ENCODE results near the gene TIMP3.

TIMP3 gene

DNA sequence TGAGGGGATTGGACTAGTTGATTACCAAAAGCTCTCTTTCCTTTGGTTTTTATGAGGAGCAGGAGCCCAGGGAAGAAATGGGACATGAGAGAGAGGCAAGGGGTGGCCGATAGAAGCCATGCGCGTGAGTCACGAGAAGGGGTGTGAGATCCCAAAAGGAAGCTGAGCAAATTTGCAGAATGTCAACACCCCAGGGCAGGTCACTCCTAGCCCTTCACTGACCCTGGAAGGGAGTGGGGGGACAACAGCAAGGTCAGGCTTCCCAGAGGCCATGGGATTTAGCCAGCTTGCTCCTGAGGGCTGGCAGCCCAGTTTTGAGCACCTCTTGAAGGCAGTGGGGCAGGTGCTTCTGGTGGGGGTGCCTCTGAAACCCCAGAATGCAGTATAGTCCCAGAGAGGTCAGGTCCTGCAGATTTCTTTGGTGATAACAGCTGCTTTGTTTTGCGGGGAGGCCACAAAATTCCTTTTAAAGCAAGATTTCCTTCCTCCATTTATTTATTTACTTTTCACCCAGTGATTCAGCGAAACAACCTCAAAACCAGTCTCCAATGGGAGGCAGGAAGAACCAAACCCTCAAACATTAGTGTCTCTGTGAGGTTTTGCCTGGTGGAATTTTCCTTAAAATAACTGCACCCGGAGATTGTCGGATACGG, 40.1 kb upstream of the TIMP3 start:
- H3K36me3 ChIP-seq (ENCODE audit: low read depth): no peaks in the 10 kb centered on the region
- H3K27me3 ChIP-seq (ENCODE audit: insufficient read depth, poor library complexity, severe bottlenecking): no peaks in the 10 kb centered on the region
- ATAC-seq (ENCODE audit: low read depth) (no peak), DNase-seq (ENCODE audit: low spot score) (no peak)
- H3K27ac ChIP-seq (ENCODE audit: poor library complexity, severe bottlenecking): no peak overlapping the region
- no peak for TF ChIP-seq CTCF (IDR thresholded peaks at IDR 0.05; ENCODE audit: poor library complexity, severe bottlenecking)
- H3K4me3 ChIP-seq (ENCODE audit: severe bottlenecking): no peak overlapping the region
- H3K4me1 ChIP-seq (ENCODE audit: insufficient read depth, poor library complexity, severe bottlenecking): no peaks in the 10 kb centered on the region
- H3K9me3 ChIP-seq (ENCODE audit: severe bottlenecking): no peaks in the 10 kb centered on the region

DNA sequence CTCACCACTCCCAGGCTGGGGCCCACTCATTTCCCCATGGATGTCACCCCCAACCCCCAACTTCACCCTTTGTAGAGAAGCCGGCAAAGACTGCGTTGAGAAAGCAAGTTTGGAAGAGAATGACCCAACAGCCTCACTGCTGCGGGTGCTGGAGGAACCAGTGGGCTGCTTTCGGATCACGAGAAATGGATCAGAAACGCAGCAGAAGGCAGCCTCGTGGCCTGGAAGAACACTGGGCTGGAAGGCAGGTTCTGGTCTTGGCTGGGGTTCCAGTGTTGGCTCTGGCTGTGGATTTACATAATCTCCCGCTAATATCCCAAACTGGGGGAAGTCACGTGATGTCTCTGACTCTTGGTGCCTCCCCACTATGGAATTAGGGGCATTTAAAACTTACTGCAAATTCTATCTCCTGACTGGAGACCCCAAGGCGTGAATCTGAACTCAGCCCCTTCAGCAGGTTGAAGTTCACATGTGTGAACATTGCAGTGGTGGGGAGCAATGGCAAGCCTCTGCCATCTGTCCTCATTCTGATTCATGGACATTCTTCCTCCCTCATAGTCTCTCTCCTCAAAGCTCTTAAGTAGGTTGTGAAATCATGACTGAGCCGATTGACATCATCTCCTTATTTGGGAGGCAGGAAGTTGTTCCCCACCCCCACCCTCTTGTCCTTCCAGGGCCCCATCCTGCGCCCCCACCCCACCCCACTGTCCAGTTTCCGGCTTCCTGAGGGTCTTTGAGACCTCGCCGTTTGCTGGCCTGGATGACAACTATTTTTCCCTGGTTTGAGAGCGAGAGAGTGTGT, 37.0 kb upstream of the TIMP3 start:
- no peak for DNase-seq (ENCODE audit: low spot score)
- no peaks in the 10 kb centered on the region for H3K27me3 ChIP-seq (ENCODE audit: insufficient read depth, poor library complexity, severe bottlenecking)
- H3K9me3 ChIP-seq (ENCODE audit: severe bottlenecking): no peaks in the 10 kb centered on the region
- peak; percentile 51; the same call in 1 of the 3 replicates for ATAC-seq (ENCODE audit: low read depth)
- no peaks in the 10 kb centered on the region for H3K36me3 ChIP-seq (ENCODE audit: low read depth)
- no peak overlapping the region for H3K4me3 ChIP-seq (ENCODE audit: severe bottlenecking)
- no peaks in the 10 kb centered on the region for H3K4me1 ChIP-seq (ENCODE audit: insufficient read depth, poor library complexity, severe bottlenecking)
- no peak overlapping the region for H3K27ac ChIP-seq (ENCODE audit: poor library complexity, severe bottlenecking)
- no peak for TF ChIP-seq CTCF (IDR thresholded peaks at IDR 0.05; ENCODE audit: poor library complexity, severe bottlenecking)

GRCh38 chr22:32765132-32765618, 36.3 kb upstream of the TIMP3 start:
- no peaks in the 10 kb centered on the region for H3K9me3 ChIP-seq (ENCODE audit: severe bottlenecking)
- H3K27ac ChIP-seq (ENCODE audit: poor library complexity, severe bottlenecking): no peak overlapping the region
- no peaks in the 10 kb centered on the region for H3K4me1 ChIP-seq (ENCODE audit: insufficient read depth, poor library complexity, severe bottlenecking)
- H3K27me3 ChIP-seq (ENCODE audit: insufficient read depth, poor library complexity, severe bottlenecking): no peaks in the 10 kb centered on the region
- ATAC-seq (ENCODE audit: low read depth) (no peak), DNase-seq (ENCODE audit: low spot score) (no peak)
- H3K36me3 ChIP-seq (ENCODE audit: low read depth): no peaks in the 10 kb centered on the region
- H3K4me3 ChIP-seq (ENCODE audit: severe bottlenecking): no peak overlapping the region
- TF ChIP-seq CTCF (IDR thresholded peaks at IDR 0.05; ENCODE audit: poor library complexity, severe bottlenecking): no peak

DNA sequence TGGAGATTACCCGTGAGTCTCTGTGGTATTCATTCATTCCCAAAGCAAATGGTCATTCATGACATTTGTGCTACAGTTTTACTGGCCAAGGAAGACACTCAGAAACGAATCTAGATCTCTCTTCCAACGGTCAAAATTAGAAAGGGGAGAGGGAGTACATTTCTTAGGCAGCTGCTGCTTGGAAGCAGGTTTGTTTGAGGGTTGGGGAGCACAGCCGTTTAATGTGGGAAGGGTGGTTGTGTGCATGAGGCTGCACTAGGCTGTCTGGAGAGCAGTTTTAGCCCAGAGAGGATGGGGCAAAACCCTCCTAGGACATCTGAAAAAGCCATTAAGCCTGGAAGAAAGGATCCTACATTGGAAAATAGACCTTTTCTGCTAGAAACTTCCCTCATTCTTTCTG, 29.7 kb upstream of the TIMP3 start:
- Histone ChIP-seq H3K27ac (ENCODE audit: poor library complexity, severe bottlenecking) (no peak overlapping the region), H3K27me3 (ENCODE audit: insufficient read depth, poor library complexity, severe bottlenecking) (no peaks in the 10 kb centered on the region), H3K4me3 (ENCODE audit: severe bottlenecking) (no peak overlapping the region), H3K36me3 (ENCODE audit: low read depth) (no peaks in the 10 kb centered on the region), H3K4me1 (ENCODE audit: insufficient read depth, poor library complexity, severe bottlenecking) (no peaks in the 10 kb centered on the region), H3K9me3 (ENCODE audit: severe bottlenecking) (no peaks in the 10 kb centered on the region)
- DNase-seq (ENCODE audit: low spot score) (no peak), ATAC-seq (ENCODE audit: low read depth) (no peak)
- no peak for TF ChIP-seq CTCF (IDR thresholded peaks at IDR 0.05; ENCODE audit: poor library complexity, severe bottlenecking)

DNA sequence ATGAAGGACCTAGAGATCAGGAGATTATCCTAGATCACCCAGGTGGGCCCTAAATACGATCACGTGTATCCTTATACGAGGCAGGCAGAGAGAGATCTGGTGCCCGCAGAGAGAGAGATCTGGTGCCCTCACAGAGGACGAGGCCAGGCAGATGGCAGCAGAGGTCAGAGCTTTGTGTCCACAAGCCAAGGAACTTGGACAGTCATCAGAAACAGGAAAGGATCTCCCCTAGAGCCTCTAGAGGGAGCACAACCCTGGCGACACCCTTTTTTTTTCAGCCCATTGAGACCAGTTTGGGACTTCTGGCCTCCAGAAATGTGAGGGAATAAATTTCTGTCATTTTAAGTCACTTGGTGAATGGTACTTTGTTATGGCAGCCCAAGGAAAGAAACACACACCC, 25.5 kb upstream of the TIMP3 start:
- Histone ChIP-seq H3K27me3 (ENCODE audit: insufficient read depth, poor library complexity, severe bottlenecking) (no peaks in the 10 kb centered on the region), H3K27ac (ENCODE audit: poor library complexity, severe bottlenecking) (no peak overlapping the region), H3K9me3 (ENCODE audit: severe bottlenecking) (no peaks in the 10 kb centered on the region), H3K36me3 (ENCODE audit: low read depth) (no peaks in the 10 kb centered on the region), H3K4me1 (ENCODE audit: insufficient read depth, poor library complexity, severe bottlenecking) (peaks cover 4% of the 10 kb centered on the region), H3K4me3 (ENCODE audit: severe bottlenecking) (no peak overlapping the region)
- TF ChIP-seq CTCF (IDR thresholded peaks at IDR 0.05; ENCODE audit: poor library complexity, severe bottlenecking): peak; percentile 42
- ATAC-seq (ENCODE audit: low read depth) (no peak), DNase-seq (ENCODE audit: low spot score) (no peak)

All from RWPE2 (cell line).